ENCODE results near the gene FREM1. TPM values are rescaled to one million over a fixed set of nuclear protein-coding genes. Genes with fewer than 3 reads are reported as not detected.

FREM1 gene
- total RNA-seq, 4 donors from 2014 or later = 2.2 to 12.7 (median 5.7) TPM

DNA sequence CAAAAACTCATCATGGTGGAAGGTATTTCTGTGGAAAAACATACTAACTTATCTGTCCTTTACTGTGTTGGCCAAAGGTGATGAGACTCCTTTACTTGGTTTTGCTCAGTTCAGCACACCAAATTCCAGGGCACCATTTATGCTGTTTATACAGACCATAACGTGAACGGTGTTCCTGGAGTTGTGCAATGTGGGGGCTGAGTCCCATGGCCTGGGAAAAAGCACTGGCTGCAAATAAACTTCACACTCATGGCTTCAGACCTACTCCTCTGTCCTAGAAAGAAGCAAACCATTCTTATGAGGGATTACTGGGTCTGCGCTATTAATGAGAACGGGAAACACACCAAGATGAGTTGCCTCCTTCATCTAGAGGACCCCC is 10.4 kb downstream of the FREM1 start:
- in situ Hi-C loops (cut with MboI; ENCODE audit: low pct_ligation_motif_present in 1 of 4, low pct_unique_long_range_greater_than_20kb in 1 of 4, low sequenced_read_pairs in 3 of 4) = no loop called here
- Histone ChIP-seq H3K36me3 (no peaks in the 10 kb centered on the region), H3K27me3 (no peaks in the 10 kb centered on the region), H3K4me3 (no peak overlapping the region), H3K27ac (peak overlapping the region in 3 of 4 donors; percentile 5 to 41 (median 39)), H3K9me3 (no peaks in the 10 kb centered on the region), H3K4me1 (no peaks in the 10 kb centered on the region)
- no peak for TF ChIP-seq POLR2A (IDR thresholded peaks at IDR 0.05)
- TF ChIP-seq, protein P1, sequence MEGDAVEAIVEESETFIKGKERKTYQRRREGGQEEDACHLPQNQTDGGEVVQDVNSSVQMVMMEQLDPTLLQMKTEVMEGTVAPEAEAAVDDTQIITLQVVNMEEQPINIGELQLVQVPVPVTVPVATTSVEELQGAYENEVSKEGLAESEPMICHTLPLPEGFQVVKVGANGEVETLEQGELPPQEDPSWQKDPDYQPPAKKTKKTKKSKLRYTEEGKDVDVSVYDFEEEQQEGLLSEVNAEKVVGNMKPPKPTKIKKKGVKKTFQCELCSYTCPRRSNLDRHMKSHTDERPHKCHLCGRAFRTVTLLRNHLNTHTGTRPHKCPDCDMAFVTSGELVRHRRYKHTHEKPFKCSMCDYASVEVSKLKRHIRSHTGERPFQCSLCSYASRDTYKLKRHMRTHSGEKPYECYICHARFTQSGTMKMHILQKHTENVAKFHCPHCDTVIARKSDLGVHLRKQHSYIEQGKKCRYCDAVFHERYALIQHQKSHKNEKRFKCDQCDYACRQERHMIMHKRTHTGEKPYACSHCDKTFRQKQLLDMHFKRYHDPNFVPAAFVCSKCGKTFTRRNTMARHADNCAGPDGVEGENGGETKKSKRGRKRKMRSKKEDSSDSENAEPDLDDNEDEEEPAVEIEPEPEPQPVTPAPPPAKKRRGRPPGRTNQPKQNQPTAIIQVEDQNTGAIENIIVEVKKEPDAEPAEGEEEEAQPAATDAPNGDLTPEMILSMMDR (IDR thresholded peaks at IDR 0.05) = no peak
- no peak for TF ChIP-seq POLR2AphosphoS5 (IDR thresholded peaks at IDR 0.05)
- TF ChIP-seq EP300 (IDR thresholded peaks at IDR 0.05; ENCODE audit: low read depth) = no peak
- 78% methylated on average over 4 of the region's 4 CpGs; no CpG with 5 or more reads in 1 of the 2 donors for WGBS, 2 donors (ENCODE audit: low coverage in 1 of 2)
- intact Hi-C loops (cut with DNase I; ENCODE audit: low total_unique reads) = no loop called here
- DNase-seq = no peak

DNA sequence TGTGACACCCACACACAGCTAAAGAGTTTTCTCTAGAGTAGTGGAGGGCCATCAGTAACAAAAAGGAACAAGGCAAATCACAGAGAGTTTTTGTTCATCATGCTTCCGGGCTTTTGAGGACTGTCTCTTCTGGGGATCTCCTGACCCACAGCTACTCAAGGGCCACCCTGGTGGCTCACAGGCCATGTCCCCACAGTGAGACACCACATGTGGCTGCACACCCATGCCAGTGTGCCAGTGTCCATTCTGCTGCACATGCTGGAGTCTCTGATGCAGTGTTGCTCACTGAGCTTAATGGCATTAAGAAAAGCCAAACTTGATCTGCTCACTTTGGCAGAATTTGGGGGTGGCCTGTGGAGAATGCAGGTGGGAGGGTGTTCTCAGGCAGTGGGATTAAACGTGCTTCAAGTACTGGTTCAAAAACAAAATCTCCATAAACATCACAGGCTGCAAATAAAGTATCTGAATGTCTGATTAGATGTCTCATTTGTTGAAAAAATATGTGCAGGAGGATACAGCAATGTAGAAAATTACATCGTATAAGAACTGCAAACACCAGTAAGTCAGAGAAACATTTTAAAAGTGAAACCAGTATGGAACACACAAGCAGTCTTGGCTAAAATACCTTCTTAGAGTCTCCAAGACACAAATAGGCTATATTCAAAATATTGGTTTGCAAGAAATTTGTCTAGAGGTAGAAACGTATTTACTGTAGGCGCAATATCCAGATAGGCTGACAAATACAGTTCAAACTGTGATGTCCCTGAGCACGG is 11.0 kb downstream of the FREM1 start:
- Histone ChIP-seq H3K9me3 (no peaks in the 10 kb centered on the region), H3K36me3 (no peaks in the 10 kb centered on the region), H3K27ac (peak overlapping the region in 3 of 4 donors; percentile 5 to 41 (median 39)), H3K27me3 (no peaks in the 10 kb centered on the region), H3K4me3 (no peak overlapping the region), H3K4me1 (no peaks in the 10 kb centered on the region)
- TF ChIP-seq POLR2AphosphoS5 (IDR thresholded peaks at IDR 0.05) = no peak
- TF ChIP-seq, protein P1 (IDR thresholded peaks at IDR 0.05) = no peak
- in situ Hi-C loops (cut with MboI; ENCODE audit: low pct_ligation_motif_present in 1 of 4, low pct_unique_long_range_greater_than_20kb in 1 of 4, low sequenced_read_pairs in 3 of 4) = no loop called here
- DNase-seq = no peak
- intact Hi-C loops (cut with DNase I; ENCODE audit: low total_unique reads) = no loop called here
- WGBS, 2 donors (ENCODE audit: low coverage in 1 of 2) = 73 to 85% methylated on average over 4 to 6 of the region's 6 CpGs

DNA sequence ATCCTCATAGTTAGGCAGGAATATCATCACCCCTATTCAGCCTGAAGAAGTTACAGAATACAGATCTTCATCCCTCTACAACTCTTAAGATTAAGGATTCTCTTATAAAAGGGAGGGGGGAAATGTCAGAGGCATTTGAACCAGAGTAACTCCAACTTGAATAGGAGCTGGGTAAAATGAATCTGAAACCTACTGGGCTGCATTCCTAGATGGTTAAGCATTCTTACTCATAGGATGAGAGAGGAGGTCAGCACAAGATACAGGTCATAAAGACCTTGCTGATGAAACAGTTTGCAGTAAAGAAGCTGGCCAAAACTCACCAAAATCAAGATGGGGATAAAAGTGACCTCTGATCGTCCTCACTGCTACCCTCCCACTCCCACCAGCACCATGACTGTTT is 14.4 kb downstream of the FREM1 start:
- Histone ChIP-seq H3K4me1 (no peaks in the 10 kb centered on the region), H3K4me3 (no peak overlapping the region), H3K9me3 (no peaks in the 10 kb centered on the region), H3K27ac (no peak overlapping the region), H3K27me3 (no peaks in the 10 kb centered on the region), H3K36me3 (no peaks in the 10 kb centered on the region)
- no peak for TF ChIP-seq EP300 (IDR thresholded peaks at IDR 0.05; ENCODE audit: low read depth)
- TF ChIP-seq, protein P1 (IDR thresholded peaks at IDR 0.05) = no peak
- TF ChIP-seq POLR2AphosphoS5 (IDR thresholded peaks at IDR 0.05) = no peak
- TF ChIP-seq POLR2A (IDR thresholded peaks at IDR 0.05) = no peak
- in situ Hi-C loops (cut with MboI; ENCODE audit: low pct_ligation_motif_present in 1 of 4, low pct_unique_long_range_greater_than_20kb in 1 of 4, low sequenced_read_pairs in 3 of 4) = no loop called here
- WGBS, 2 donors (ENCODE audit: low coverage in 1 of 2) = 72% methylated on average over 1 of the region's 1 CpG; no CpG with 5 or more reads in 1 of the 2 donors
- intact Hi-C loops (cut with DNase I; ENCODE audit: low total_unique reads) = no loop called here
- DNase-seq = no peak

DNA sequence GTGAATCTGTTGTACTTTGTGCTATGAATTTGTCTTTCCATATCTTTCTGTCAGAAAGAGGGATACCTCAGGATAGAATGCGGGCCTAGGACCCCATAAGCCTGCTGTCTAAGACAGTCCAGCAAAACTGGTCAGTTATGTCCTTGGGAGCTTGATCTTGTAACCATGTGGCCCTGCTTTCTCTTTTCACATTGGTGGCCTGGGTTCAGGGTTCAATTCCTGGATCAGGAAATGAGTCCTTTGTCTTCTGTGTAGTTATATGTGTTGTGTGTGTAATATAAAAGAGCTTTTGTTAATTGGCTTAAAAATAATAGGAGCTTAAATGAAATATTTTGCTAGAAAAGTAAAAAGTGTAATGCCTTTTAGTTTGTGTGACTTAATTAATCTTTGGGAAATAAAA is 16.9 kb downstream of the FREM1 start:
- Histone ChIP-seq H3K4me3 (no peak overlapping the region), H3K36me3 (no peaks in the 10 kb centered on the region), H3K27me3 (no peaks in the 10 kb centered on the region), H3K4me1 (peaks cover 0 to 13% (median 4%) of the 10 kb centered on the region in 4 donors), H3K9me3 (no peaks in the 10 kb centered on the region), H3K27ac (no peak overlapping the region)
- WGBS, 2 donors (ENCODE audit: low coverage in 1 of 2) = 80 to 94% methylated on average over 1 of the region's 1 CpG
- no peak for TF ChIP-seq POLR2A (IDR thresholded peaks at IDR 0.05)
- no peak for TF ChIP-seq EP300 (IDR thresholded peaks at IDR 0.05; ENCODE audit: low read depth)
- no peak for TF ChIP-seq POLR2AphosphoS5 (IDR thresholded peaks at IDR 0.05)
- TF ChIP-seq, protein P1 (IDR thresholded peaks at IDR 0.05) = no peak
- intact Hi-C loops (cut with DNase I; ENCODE audit: low total_unique reads) (no loop called here), in situ Hi-C loops (cut with MboI; ENCODE audit: low pct_ligation_motif_present in 1 of 4, low pct_unique_long_range_greater_than_20kb in 1 of 4, low sequenced_read_pairs in 3 of 4) (no loop called here)
- no peak for DNase-seq
